KOPT-K1 (cell line): ENCODE data around the gene HECTD1.

Experiments
- H3K27ac ChIP-seq: fragments of 200-600 bp; sonication (generic); 2 replicates; pipeline ENCODE4 v1.5.1; 2016; ENCODE audit warnings: antibody characterized with exemption, mild to moderate bottlenecking, low read depth, low read length; ENCODE audit not compliant: poor library complexity, severe bottlenecking
- H3K36me3 ChIP-seq: fragments of 200-600 bp; sonication (generic); 2 replicates; pipeline ENCODE4 v1.5.1; 2017; ENCODE audit warnings: antibody characterized with exemption, mild to moderate bottlenecking, low read length, moderate library complexity; ENCODE audit not compliant: insufficient read depth
- H3K9me3 ChIP-seq: fragments of 200-600 bp; sonication (generic); 2 replicates; pipeline ENCODE4 v1.5.1; 2017; ENCODE audit warnings: antibody characterized with exemption, low read length, mild to moderate bottlenecking; ENCODE audit not compliant: insufficient read depth, poor library complexity, severe bottlenecking

The HECTD1 gene

DNA sequence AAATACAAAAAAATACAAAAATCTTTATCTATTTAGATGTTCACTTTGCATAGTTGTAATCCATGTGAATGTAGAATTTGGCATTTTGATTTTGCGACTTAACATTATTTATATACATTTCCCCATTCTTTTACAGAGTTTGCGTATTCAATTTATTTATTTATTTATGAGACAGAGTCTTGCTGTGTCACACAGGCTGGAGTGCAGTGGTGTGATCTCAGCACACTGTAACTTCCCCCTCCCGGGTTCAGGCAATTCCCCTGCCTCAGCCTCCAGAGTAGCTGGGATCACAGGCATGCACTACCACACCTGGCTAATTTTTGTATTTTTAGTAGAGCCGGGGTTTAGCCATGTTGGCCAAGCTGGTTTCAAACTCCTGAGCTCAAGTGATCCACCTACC, 156.1 kb downstream of the HECTD1 start:
- no peaks in the 10 kb centered on the region; the same call in 1 of the 2 replicates for H3K36me3 ChIP-seq
- no peak overlapping the region for H3K27ac ChIP-seq
- no peaks in the 10 kb centered on the region for H3K9me3 ChIP-seq

GRCh38 chr14:31051023-31051422, 156.6 kb downstream of the HECTD1 start:
- Histone ChIP-seq H3K9me3 (no peaks in the 10 kb centered on the region), H3K36me3 (no peaks in the 10 kb centered on the region; the same call in 1 of the 2 replicates), H3K27ac (no peak overlapping the region)
